ENCODE results near the gene MAST3. TPM values are rescaled to one million over a fixed set of nuclear protein-coding genes. Genes with fewer than 3 reads are reported as not detected.

Gene MAST3
- total RNA-seq = 10 to 100 TPM; 22.9 to 25.1 TPM

- Mint-ChIP-seq H3K9me3 (ENCODE audit: insufficient read depth) (no peaks in the 10 kb centered on the region), H3K4me1 (ENCODE audit: low read depth) (peaks cover 44% of the 10 kb centered on the region), H3K4me3 (peak within 1 kb of the TSS; percentile 82), H3K27ac (peak within 1 kb of the TSS; percentile 46), H3K36me3 (ENCODE audit: low read depth) (no peaks in the 10 kb centered on the region), H3K27me3 (ENCODE audit: low read depth) (no peaks in the 10 kb centered on the region)
- POLR2A ChIA-PET = interaction anchor here (0.8 to 1.4 kb wide), 5 partner anchors 9 to 183 kb away, joined by 3 to 5 read pairs (median 4); partner anchors contain the start of gene IL12RB1
- ATAC-seq = peak; percentile 98
- CTCF ChIA-PET = interaction anchor here (1.0 to 2.9 kb wide), 7 partner anchors 8 to 238 kb away, joined by 3 to 13 read pairs (median 4); partner anchors contain the start of genes PIK3R2 and RPL18A
- peak; percentile 94 for DNase-seq
These were observed at the start of gene MAST3 for GRCh38 chr19:18097217-18097992. MAST3 (plus strand) TSS chr19:18097778; CDS start chr19:18097793, 15 bp downstream.

- ChIA-PET CTCF (no interaction called here), POLR2A (no interaction called here)
- no peak overlapping the region for H3K4me3 Mint-ChIP-seq
- no peak overlapping the region for H3K27ac Mint-ChIP-seq
- H3K4me1 Mint-ChIP-seq (ENCODE audit: low read depth) = peaks cover 44% of the 10 kb centered on the region
- no peak for ATAC-seq
- DNase-seq = no peak
- no peaks in the 10 kb centered on the region for H3K36me3 Mint-ChIP-seq (ENCODE audit: low read depth)
- H3K9me3 Mint-ChIP-seq (ENCODE audit: insufficient read depth) = no peaks in the 10 kb centered on the region
- peaks cover 2% of the 10 kb centered on the region for H3K27me3 Mint-ChIP-seq (ENCODE audit: low read depth)
These were observed 48.2 kb upstream of the MAST3 start for GRCh38 chr19:18049385-18049784.

- Mint-ChIP-seq H3K4me1 (ENCODE audit: low read depth) (peaks cover 24% of the 10 kb centered on the region), H3K27me3 (ENCODE audit: low read depth) (peaks cover 2% of the 10 kb centered on the region), H3K36me3 (ENCODE audit: low read depth) (no peaks in the 10 kb centered on the region), H3K4me3 (no peak overlapping the region), H3K9me3 (ENCODE audit: insufficient read depth) (no peaks in the 10 kb centered on the region), H3K27ac (no peak overlapping the region)
- DNase-seq = no peak
- ChIA-PET CTCF (interaction anchor here (0.9 to 1.0 kb wide), 2 partner anchors 17 to 192 kb away, joined by 3 read pairs; partner anchors contain the start of gene RPL18A), POLR2A (no interaction called here)
- no peak for ATAC-seq
These were observed 45.7 kb upstream of the MAST3 start for GRCh38 chr19:18051887-18052286.

- ATAC-seq (no peak), DNase-seq (no peak)
- H3K27ac Mint-ChIP-seq = no peak overlapping the region
- ChIA-PET POLR2A (no interaction called here), CTCF (no interaction called here)
- H3K4me1 Mint-ChIP-seq (ENCODE audit: low read depth) = peaks cover 31% of the 10 kb centered on the region
- peaks cover 2% of the 10 kb centered on the region for H3K27me3 Mint-ChIP-seq (ENCODE audit: low read depth)
- H3K4me3 Mint-ChIP-seq = no peak overlapping the region
- H3K9me3 Mint-ChIP-seq (ENCODE audit: insufficient read depth) = no peaks in the 10 kb centered on the region
- H3K36me3 Mint-ChIP-seq (ENCODE audit: low read depth) = no peaks in the 10 kb centered on the region
These were observed 43.9 kb upstream of the MAST3 start for GRCh38 chr19:18053576-18054219.

GRCh38 chr19:18055967-18056366 lies 41.6 kb upstream of the MAST3 start:
- Mint-ChIP-seq H3K36me3 (ENCODE audit: low read depth) (peaks cover 10% of the 10 kb centered on the region), H3K27me3 (ENCODE audit: low read depth) (peaks cover 2% of the 10 kb centered on the region), H3K4me3 (no peak overlapping the region), H3K9me3 (ENCODE audit: insufficient read depth) (no peaks in the 10 kb centered on the region), H3K27ac (no peak overlapping the region), H3K4me1 (ENCODE audit: low read depth) (peaks cover 22% of the 10 kb centered on the region)
- POLR2A ChIA-PET = interaction anchor here (0.8 to 2.9 kb wide), 3 partner anchors 40 to 49 kb away, joined by 3 to 12 read pairs (median 5); partner anchors contain the start of gene ARRDC2
- CTCF ChIA-PET = interaction anchor here (5.0 to 8.7 kb wide), 3 partner anchors 11 to 49 kb away, joined by 29 to 115 read pairs (median 44); partner anchors contain the start of gene ARRDC2
- DNase-seq (no peak), ATAC-seq (no peak)

GRCh38 chr19:18057557-18057956 lies 40.0 kb upstream of the MAST3 start:
- Mint-ChIP-seq H3K4me3 (no peak overlapping the region), H3K9me3 (ENCODE audit: insufficient read depth) (no peaks in the 10 kb centered on the region), H3K36me3 (ENCODE audit: low read depth) (peaks cover 17% of the 10 kb centered on the region), H3K27me3 (ENCODE audit: low read depth) (peaks cover 2% of the 10 kb centered on the region), H3K4me1 (ENCODE audit: low read depth) (peaks cover 20% of the 10 kb centered on the region), H3K27ac (peak overlapping the region; percentile 74)
- POLR2A ChIA-PET = interaction anchor here (1.2 to 2.9 kb wide), 3 partner anchors 10 to 50 kb away, joined by 3 to 12 read pairs (median 3); partner anchors contain the start of gene ARRDC2
- ATAC-seq (no peak), DNase-seq (no peak)
- CTCF ChIA-PET = interaction anchor here (0.8 to 8.7 kb wide), 10 partner anchors 12 to 110 kb away, joined by 3 to 115 read pairs (median 4); partner anchors contain the start of genes ARRDC2 and IL12RB1

GRCh38 chr19:18058208-18059009 lies 39.2 kb upstream of the MAST3 start:
- ATAC-seq (peak; percentile 89), DNase-seq (peak; percentile 86)
- H3K36me3 Mint-ChIP-seq (ENCODE audit: low read depth) = peaks cover 20% of the 10 kb centered on the region
- H3K9me3 Mint-ChIP-seq (ENCODE audit: insufficient read depth) = no peaks in the 10 kb centered on the region
- ChIA-PET CTCF (interaction anchor here (0.6 to 8.7 kb wide), 20 partner anchors 13 to 135 kb away, joined by 3 to 115 read pairs (median 4); partner anchors contain the start of genes ARRDC2, IL12RB1, MAST3 and MPV17L2), POLR2A (interaction anchor here (2.9 kb wide), 1 partner anchor 51 kb away, joined by 12 read pairs; the partner anchor contains the start of gene ARRDC2)
- peak overlapping the region; percentile 74 for H3K27ac Mint-ChIP-seq
- H3K27me3 Mint-ChIP-seq (ENCODE audit: low read depth) = no peaks in the 10 kb centered on the region
- peak overlapping the region; percentile 22 for H3K4me3 Mint-ChIP-seq
- peaks cover 16% of the 10 kb centered on the region for H3K4me1 Mint-ChIP-seq (ENCODE audit: low read depth)

- Mint-ChIP-seq H3K4me1 (ENCODE audit: low read depth) (peaks cover 11% of the 10 kb centered on the region), H3K9me3 (ENCODE audit: insufficient read depth) (no peaks in the 10 kb centered on the region), H3K27me3 (ENCODE audit: low read depth) (no peaks in the 10 kb centered on the region), H3K36me3 (ENCODE audit: low read depth) (peaks cover 25% of the 10 kb centered on the region), H3K27ac (no peak overlapping the region), H3K4me3 (no peak overlapping the region)
- CTCF ChIA-PET = interaction anchor here (0.6 to 8.7 kb wide), 17 partner anchors 14 to 134 kb away, joined by 3 to 115 read pairs (median 4); partner anchors contain the start of genes ARRDC2, MAST3, MPV17L2 and PIK3R2
- POLR2A ChIA-PET = no interaction called here
- no peak for DNase-seq
- no peak for ATAC-seq
These were observed 38.3 kb upstream of the MAST3 start for GRCh38 chr19:18059297-18059696.

- DNase-seq (no peak), ATAC-seq (no peak)
- ChIA-PET POLR2A (no interaction called here), CTCF (interaction anchor here (1.0 to 8.7 kb wide), 13 partner anchors 15 to 133 kb away, joined by 3 to 115 read pairs (median 6); partner anchors contain the start of genes ARRDC2, MPV17L2 and PIK3R2)
- Mint-ChIP-seq H3K4me3 (no peak overlapping the region), H3K27ac (no peak overlapping the region), H3K27me3 (ENCODE audit: low read depth) (no peaks in the 10 kb centered on the region), H3K9me3 (ENCODE audit: insufficient read depth) (no peaks in the 10 kb centered on the region), H3K36me3 (ENCODE audit: low read depth) (peaks cover 30% of the 10 kb centered on the region), H3K4me1 (ENCODE audit: low read depth) (peaks cover 11% of the 10 kb centered on the region)
These were observed 37.7 kb upstream of the MAST3 start for GRCh38 chr19:18059902-18060301.

GRCh38 chr19:18060472-18060871 lies 37.1 kb upstream of the MAST3 start:
- Mint-ChIP-seq H3K4me3 (no peak overlapping the region), H3K9me3 (ENCODE audit: insufficient read depth) (no peaks in the 10 kb centered on the region), H3K27me3 (ENCODE audit: low read depth) (no peaks in the 10 kb centered on the region), H3K4me1 (ENCODE audit: low read depth) (peaks cover 11% of the 10 kb centered on the region), H3K27ac (no peak overlapping the region), H3K36me3 (ENCODE audit: low read depth) (peaks cover 34% of the 10 kb centered on the region)
- DNase-seq = no peak
- ATAC-seq = no peak
- POLR2A ChIA-PET = no interaction called here
- CTCF ChIA-PET = interaction anchor here (1.0 to 8.7 kb wide), 4 partner anchors 15 to 115 kb away, joined by 3 to 115 read pairs (median 26); partner anchors contain the start of gene ARRDC2

- ChIA-PET POLR2A (interaction anchor here (0.8 to 1.2 kb wide), 2 partner anchors 17 to 53 kb away, joined by 3 read pairs; no protein-coding TSS in a partner anchor), CTCF (interaction anchor here (0.9 to 8.7 kb wide), 5 partner anchors 55 to 203 kb away, joined by 3 to 115 read pairs (median 3); partner anchors contain the start of genes ARRDC2 and RPL18A)
- Mint-ChIP-seq H3K4me1 (ENCODE audit: low read depth) (peaks cover 11% of the 10 kb centered on the region), H3K9me3 (ENCODE audit: insufficient read depth) (no peaks in the 10 kb centered on the region), H3K4me3 (no peak overlapping the region), H3K36me3 (ENCODE audit: low read depth) (peaks cover 37% of the 10 kb centered on the region), H3K27me3 (ENCODE audit: low read depth) (no peaks in the 10 kb centered on the region), H3K27ac (no peak overlapping the region)
- DNase-seq (no peak), ATAC-seq (no peak)
These were observed 35.5 kb upstream of the MAST3 start for GRCh38 chr19:18062028-18062427.

Measured in activated CD8-positive, alpha-beta T cell treated with anti-CD3 and anti-CD28 coated beads, Interleukin-2, amount 10 ng/mL, durations not matched to agents 7 days and 5 days (primary cell).